Loucy (cell line): ENCODE measurements around the gene MYOT.

ENCODE experiments used
- H2AFZ ChIP-seq: fragments of 200-600 bp; sonication (generic); 2 replicates; pipeline ENCODE4 v1.6.0; 2016; ENCODE audit warnings: antibody characterized with exemption, mild to moderate bottlenecking, low read length, moderate library complexity
- H3F3A ChIP-seq: fragments of 200-600 bp; 2 replicates; pipeline ENCODE4 v1.6.0; 2016; ENCODE audit warnings: antibody characterized with exemption, low read depth, mild to moderate bottlenecking
- H3K27me3 ChIP-seq: fragments of 200-600 bp; sonication (generic); 2 replicates; pipeline ENCODE4 v1.6.1; 2014; ENCODE audit warnings: low read length, mild to moderate bottlenecking; ENCODE audit not compliant: insufficient read depth, poor library complexity, severe bottlenecking
- H3K36me3 ChIP-seq: fragments of 200-600 bp; sonication (generic); 2 replicates; pipeline ENCODE4 v1.6.1; 2016; ENCODE audit warnings: low read length; ENCODE audit not compliant: insufficient read depth
- H3K4me1 ChIP-seq: fragments of 200-600 bp; sonication (generic); 2 replicates; pipeline ENCODE4 v1.5.1; 2014; ENCODE audit warnings: low read length, mild to moderate bottlenecking; ENCODE audit not compliant: insufficient read depth, poor library complexity, severe bottlenecking
- H3K4me2 ChIP-seq: fragments of 200-600 bp; sonication (generic); 2 replicates; pipeline ENCODE4 v1.6.0; 2014; ENCODE audit warnings: antibody characterized with exemption, low read length, low read depth, mild to moderate bottlenecking; ENCODE audit not compliant: poor library complexity, severe bottlenecking
- H3K4me3 ChIP-seq: fragments of 200-600 bp; sonication (generic); 2 replicates; pipeline ENCODE4 v1.5.1; 2014; ENCODE audit warnings: low read length, mild to moderate bottlenecking, mixed read lengths; ENCODE audit not compliant: poor library complexity, severe bottlenecking
- H3K79me2 ChIP-seq: fragments of 200-600 bp; sonication (generic); 2 replicates; pipeline ENCODE4 v1.6.1; 2014; ENCODE audit warnings: low read length; ENCODE audit not compliant: insufficient read depth
- H3K9ac ChIP-seq: fragments of 200-600 bp; sonication (generic); 2 replicates; pipeline ENCODE4 v1.6.0; 2014; ENCODE audit warnings: mild to moderate bottlenecking, low read depth, low read length, moderate library complexity; ENCODE audit not compliant: poor library complexity, severe bottlenecking
- H3K9me2 ChIP-seq: fragments of 200-600 bp; sonication (generic); replicated peaks from 2 replicates; pipeline ENCODE4 v1.6.1; 2016; ENCODE audit warnings: low read depth, low read length, mixed read lengths
- H3K9me3 ChIP-seq: fragments of 200-600 bp; sonication (generic); 2 replicates; pipeline ENCODE4 v1.6.1; 2014; ENCODE audit warnings: mild to moderate bottlenecking, antibody characterized with exemption, low read length, low read depth; ENCODE audit not compliant: insufficient read depth
- H4K20me1 ChIP-seq: fragments of 200-600 bp; sonication (generic); 2 replicates; pipeline ENCODE4 v1.6.0; 2014; ENCODE audit warnings: antibody characterized with exemption, low read length, mild to moderate bottlenecking; ENCODE audit not compliant: insufficient read depth, poor library complexity, severe bottlenecking
- EZH2phosphoT487 ChIP-seq: fragments of 200-600 bp; IDR thresholded peaks from 2 replicates; pipeline ENCODE4 v1.6.1; 2018; ENCODE audit warnings: antibody characterized with exemption, mild to moderate bottlenecking, moderate library complexity, borderline replicate concordance
- TF ChIP-seq, protein P1 (sequence below): fragments of 200-600 bp; sonication (generic); conservative IDR thresholded peaks from 2 replicates; pipeline ENCODE4 v1.5.1; 2014; ENCODE audit warnings: mild to moderate bottlenecking, antibody characterized with exemption, low read length

MYOT gene

DNA sequence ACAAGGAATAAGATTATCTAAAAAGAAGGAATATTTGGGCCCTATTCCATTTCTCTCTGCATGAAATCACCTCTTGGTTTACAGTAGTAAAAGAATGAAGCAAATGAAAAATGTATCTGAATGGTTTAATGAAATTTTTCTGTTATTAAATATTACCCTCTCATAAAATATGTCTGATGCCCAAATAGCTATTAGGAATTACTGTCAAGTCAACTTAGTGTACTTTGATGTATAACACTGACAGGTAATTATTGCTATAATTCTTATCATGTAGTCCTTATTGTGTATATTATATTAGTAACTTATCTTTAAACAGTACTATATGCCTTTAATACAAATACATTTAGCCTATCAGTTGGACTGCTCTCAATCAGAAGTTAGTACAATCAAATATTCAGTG, 8.4 kb downstream of the MYOT start:
- no peaks in the 10 kb centered on the region for H3K27me3 ChIP-seq
- H2AFZ ChIP-seq: no peak overlapping the region
- H4K20me1 ChIP-seq: no peaks in the 10 kb centered on the region
- no peak overlapping the region for H3K9ac ChIP-seq
- no peak overlapping the region for H3K4me2 ChIP-seq
- no peaks in the 10 kb centered on the region for H3K9me3 ChIP-seq
- H3K9me2 ChIP-seq: no peaks in the 10 kb centered on the region
- no peaks in the 10 kb centered on the region for H3K4me1 ChIP-seq
- TF ChIP-seq, protein P1, sequence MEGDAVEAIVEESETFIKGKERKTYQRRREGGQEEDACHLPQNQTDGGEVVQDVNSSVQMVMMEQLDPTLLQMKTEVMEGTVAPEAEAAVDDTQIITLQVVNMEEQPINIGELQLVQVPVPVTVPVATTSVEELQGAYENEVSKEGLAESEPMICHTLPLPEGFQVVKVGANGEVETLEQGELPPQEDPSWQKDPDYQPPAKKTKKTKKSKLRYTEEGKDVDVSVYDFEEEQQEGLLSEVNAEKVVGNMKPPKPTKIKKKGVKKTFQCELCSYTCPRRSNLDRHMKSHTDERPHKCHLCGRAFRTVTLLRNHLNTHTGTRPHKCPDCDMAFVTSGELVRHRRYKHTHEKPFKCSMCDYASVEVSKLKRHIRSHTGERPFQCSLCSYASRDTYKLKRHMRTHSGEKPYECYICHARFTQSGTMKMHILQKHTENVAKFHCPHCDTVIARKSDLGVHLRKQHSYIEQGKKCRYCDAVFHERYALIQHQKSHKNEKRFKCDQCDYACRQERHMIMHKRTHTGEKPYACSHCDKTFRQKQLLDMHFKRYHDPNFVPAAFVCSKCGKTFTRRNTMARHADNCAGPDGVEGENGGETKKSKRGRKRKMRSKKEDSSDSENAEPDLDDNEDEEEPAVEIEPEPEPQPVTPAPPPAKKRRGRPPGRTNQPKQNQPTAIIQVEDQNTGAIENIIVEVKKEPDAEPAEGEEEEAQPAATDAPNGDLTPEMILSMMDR: no peak
- TF ChIP-seq EZH2phosphoT487: no peak
- no peaks in the 10 kb centered on the region for H3F3A ChIP-seq
- no peak overlapping the region for H3K4me3 ChIP-seq
- no peaks in the 10 kb centered on the region for H3K79me2 ChIP-seq
- no peaks in the 10 kb centered on the region for H3K36me3 ChIP-seq

DNA sequence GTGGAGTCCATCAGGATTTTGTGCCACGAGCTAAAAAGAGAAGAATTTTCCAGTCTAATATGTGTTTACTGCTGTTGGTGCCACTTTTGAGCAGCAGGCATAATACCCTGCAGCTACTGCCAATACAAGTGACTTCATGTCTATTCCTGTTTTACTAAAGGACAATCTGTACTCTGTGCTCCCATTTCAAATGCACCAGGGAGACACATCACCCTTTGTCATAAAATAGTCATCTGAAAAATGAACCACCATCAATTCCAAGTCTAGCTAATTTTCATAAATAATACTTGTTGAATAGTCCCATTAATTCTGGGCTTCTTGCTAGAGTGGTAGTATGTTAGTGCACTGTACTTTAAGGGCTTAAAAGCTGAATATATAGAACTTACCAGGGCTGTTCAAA, 12.7 kb downstream of the MYOT start:
- Histone ChIP-seq H3K4me2 (no peak overlapping the region), H3K4me3 (no peak overlapping the region), H3K9me3 (no peaks in the 10 kb centered on the region), H3K27me3 (no peaks in the 10 kb centered on the region), H3K36me3 (no peaks in the 10 kb centered on the region), H3K9ac (no peak overlapping the region), H2AFZ (no peak overlapping the region), H3F3A (no peaks in the 10 kb centered on the region), H3K4me1 (no peaks in the 10 kb centered on the region), H3K9me2 (no peaks in the 10 kb centered on the region), H3K79me2 (no peaks in the 10 kb centered on the region), H4K20me1 (no peaks in the 10 kb centered on the region)
- TF ChIP-seq, protein P1: no peak
- no peak for TF ChIP-seq EZH2phosphoT487

DNA sequence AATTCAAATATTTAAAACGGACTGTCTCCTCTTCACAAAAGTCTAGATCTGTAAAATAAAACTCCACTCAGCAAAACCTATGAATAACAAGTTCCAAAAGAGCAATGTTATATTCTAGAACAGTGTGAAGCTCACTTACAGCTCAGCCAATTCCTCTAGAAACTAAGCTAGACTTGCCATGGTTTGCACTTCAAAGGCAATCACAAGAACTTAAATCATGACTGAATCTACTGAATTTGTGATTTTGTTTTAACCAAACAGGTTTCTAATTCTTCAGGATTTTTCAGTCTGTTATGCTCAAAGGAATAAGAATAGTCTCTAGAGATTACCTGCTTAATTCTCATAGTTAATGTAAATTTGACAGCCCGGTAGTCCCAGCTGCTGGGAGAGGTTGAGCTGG, 20.2 kb downstream of the MYOT start:
- H3K4me2 ChIP-seq: peak overlapping the region; percentile 89

More for the DNA sequence above, 20.2 kb downstream of the MYOT start:
- H3K9me3 ChIP-seq: no peaks in the 10 kb centered on the region
- H4K20me1 ChIP-seq: no peaks in the 10 kb centered on the region
- H3F3A ChIP-seq: no peaks in the 10 kb centered on the region
- H3K9ac ChIP-seq: peak overlapping the region; percentile 89
- no peaks in the 10 kb centered on the region for H3K27me3 ChIP-seq
- peaks cover 26% of the 10 kb centered on the region for H3K4me1 ChIP-seq
- peaks cover 10% of the 10 kb centered on the region for H3K79me2 ChIP-seq
- H3K36me3 ChIP-seq: no peaks in the 10 kb centered on the region
- no peaks in the 10 kb centered on the region for H3K9me2 ChIP-seq
- TF ChIP-seq, protein P1: no peak
- TF ChIP-seq EZH2phosphoT487: no peak
- peak overlapping the region; percentile 85 for H3K4me3 ChIP-seq
- H2AFZ ChIP-seq: no peak overlapping the region
